Suprapubic skin (tissue), 4 donors: Measurements from ENCODE around the gene ARL13B. TPM values are rescaled to one million over a fixed set of nuclear protein-coding genes. Genes with fewer than 3 reads are reported as not detected.

ENCODE experiments used
- DNase-seq, 2 donors: peaks; one replicate each; pipeline ENCODE4 v3.0.0-alpha.2; 2019; ENCODE audit warnings: low spot score in 2 of 2
- H3K27ac ChIP-seq: fragments of 200-600 bp; sonication (generic); one replicate; pipeline ENCODE4 v1.5.1; 2019
- H3K27me3 ChIP-seq: fragments of 200-600 bp; sonication (generic); one replicate; pipeline ENCODE4 v1.5.1; 2019
- H3K36me3 ChIP-seq: fragments of 200-600 bp; sonication (generic); one replicate; pipeline ENCODE4 v1.5.1; 2019
- H3K4me1 ChIP-seq: fragments of 200-600 bp; sonication (generic); one replicate; pipeline ENCODE4 v1.5.1; 2019
- H3K4me3 ChIP-seq: fragments of 200-600 bp; sonication (generic); one replicate; pipeline ENCODE4 v1.5.1; 2019; ENCODE audit warnings: mild to moderate bottlenecking
- H3K9me3 ChIP-seq: fragments of 200-600 bp; sonication (generic); one replicate; pipeline ENCODE4 v1.5.1; 2019
- EP300 ChIP-seq: sonication (generic); formaldehyde crosslinking; IDR thresholded peaks from one replicate; pipeline ENCODE4 v1.6.1; 2017; ENCODE audit warnings: antibody characterized with exemption
- POLR2A ChIP-seq, 2 donors: fragments of 450-650 bp; IDR thresholded peaks; one replicate each; pipeline ENCODE4 v1.6.1; 2017; ENCODE audit warnings: antibody characterized with exemption in 2 of 2, mild to moderate bottlenecking in 2 of 2, moderate library complexity in 2 of 2
- POLR2AphosphoS5 ChIP-seq, 3 donors: sonication (generic); formaldehyde crosslinking; IDR thresholded peaks; one replicate each; pipeline ENCODE4 v1.6.1; 2017; ENCODE audit warnings: antibody characterized with exemption in 3 of 3
- WGBS: methylation state at CpG from one replicate; pipeline ENCODE4 v1.1.5; 2018; 5-methylcytosine and 5-hydroxymethylcytosine counted together
- total RNA-seq, 4 donors: library from RNA; depleted of rRNA; stranded (reverse); fragments of >200 nt; gene quantifications; one replicate each; pipeline ENCODE4 v1.1.0, GENCODE V29; 2016
- TF ChIP-seq, protein P1 (sequence below), 2 donors: fragments of 200-600 bp in 1 of 2; fragments of 450-650 bp in 1 of 2; sonication (generic) in 1 of 2; IDR thresholded peaks; one replicate each; pipeline ENCODE4 v1.5.1; 2016 to 2019; ENCODE audit warnings: antibody characterized with exemption in 2 of 2, mild to moderate bottlenecking in 1 of 2, moderate library complexity in 1 of 2

ARL13B gene
- total RNA-seq, 4 donors from 2014 or later = 5.7 to 8.2 (median 6.3) TPM

DNA sequence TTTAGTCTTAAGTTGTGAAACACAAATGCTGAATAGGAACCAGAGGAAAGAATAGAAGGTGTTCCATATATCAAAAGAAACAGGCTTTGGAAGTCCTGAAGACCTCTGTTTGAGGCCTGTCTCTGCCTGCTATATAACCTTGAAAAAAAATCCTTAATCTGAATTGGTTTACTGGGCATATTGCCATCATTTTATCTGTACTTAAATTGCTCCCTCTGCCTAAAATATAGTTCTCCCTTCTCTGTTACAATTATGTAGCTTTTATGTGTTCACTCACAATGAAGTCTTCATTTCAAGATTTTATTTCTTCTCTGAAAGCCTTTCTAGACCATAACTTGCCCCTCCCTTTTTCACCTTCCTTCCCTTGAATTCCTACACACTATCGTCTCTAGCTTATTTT lies 21.2 kb downstream of the ARL13B start:
- H3K27ac ChIP-seq = no peak overlapping the region
- TF ChIP-seq POLR2AphosphoS5 (IDR thresholded peaks at IDR 0.05) (no peak), POLR2A (IDR thresholded peaks at IDR 0.05) (no peak), EP300 (no peak)
- TF ChIP-seq, protein P1, sequence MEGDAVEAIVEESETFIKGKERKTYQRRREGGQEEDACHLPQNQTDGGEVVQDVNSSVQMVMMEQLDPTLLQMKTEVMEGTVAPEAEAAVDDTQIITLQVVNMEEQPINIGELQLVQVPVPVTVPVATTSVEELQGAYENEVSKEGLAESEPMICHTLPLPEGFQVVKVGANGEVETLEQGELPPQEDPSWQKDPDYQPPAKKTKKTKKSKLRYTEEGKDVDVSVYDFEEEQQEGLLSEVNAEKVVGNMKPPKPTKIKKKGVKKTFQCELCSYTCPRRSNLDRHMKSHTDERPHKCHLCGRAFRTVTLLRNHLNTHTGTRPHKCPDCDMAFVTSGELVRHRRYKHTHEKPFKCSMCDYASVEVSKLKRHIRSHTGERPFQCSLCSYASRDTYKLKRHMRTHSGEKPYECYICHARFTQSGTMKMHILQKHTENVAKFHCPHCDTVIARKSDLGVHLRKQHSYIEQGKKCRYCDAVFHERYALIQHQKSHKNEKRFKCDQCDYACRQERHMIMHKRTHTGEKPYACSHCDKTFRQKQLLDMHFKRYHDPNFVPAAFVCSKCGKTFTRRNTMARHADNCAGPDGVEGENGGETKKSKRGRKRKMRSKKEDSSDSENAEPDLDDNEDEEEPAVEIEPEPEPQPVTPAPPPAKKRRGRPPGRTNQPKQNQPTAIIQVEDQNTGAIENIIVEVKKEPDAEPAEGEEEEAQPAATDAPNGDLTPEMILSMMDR (IDR thresholded peaks at IDR 0.05) = no peak

DNA sequence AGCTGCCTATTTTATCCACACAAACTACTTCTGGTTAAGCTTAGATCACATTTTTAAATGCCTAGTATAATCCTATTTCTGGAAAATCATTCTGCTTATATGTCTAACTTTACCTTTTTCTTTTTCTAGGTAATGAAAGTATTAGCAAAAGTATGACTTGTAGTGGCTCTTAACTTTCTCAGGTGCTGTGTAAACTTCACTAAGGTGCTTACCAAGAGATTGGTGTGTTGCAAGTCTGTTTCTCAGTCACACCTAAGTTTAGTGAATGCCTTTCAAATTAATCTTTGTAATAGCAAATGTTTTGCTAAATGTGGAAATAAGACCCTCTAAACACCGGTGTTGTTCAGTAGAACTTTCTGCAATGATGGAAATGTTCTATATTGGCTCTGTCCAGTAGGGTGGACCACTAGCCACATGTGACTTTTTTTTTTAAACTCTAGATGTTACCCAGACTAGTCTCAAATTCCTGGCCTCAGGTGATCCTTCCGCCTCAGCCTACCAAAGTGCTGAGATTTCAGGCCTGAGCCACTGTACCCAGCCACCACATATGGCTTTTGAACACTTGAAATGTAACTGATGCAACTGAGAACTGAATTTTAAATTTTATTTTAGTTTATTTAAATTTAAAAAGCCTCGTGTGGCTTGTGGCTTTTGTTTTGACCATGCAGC lies 22.0 kb downstream of the ARL13B start:
- H3K27ac ChIP-seq = no peak overlapping the region
- H3K27me3 ChIP-seq = no peaks in the 10 kb centered on the region
- DNase-seq = no peak
- H3K4me3 ChIP-seq = no peak overlapping the region
- peaks cover 8% of the 10 kb centered on the region for H3K36me3 ChIP-seq
- no peaks in the 10 kb centered on the region for H3K9me3 ChIP-seq
- H3K4me1 ChIP-seq = no peaks in the 10 kb centered on the region
- TF ChIP-seq, protein P1 (IDR thresholded peaks at IDR 0.05) = peak in 1 of 2 donors; percentile 4
- TF ChIP-seq EP300 = no peak
- no peak for TF ChIP-seq POLR2A (IDR thresholded peaks at IDR 0.05)
- no peak for TF ChIP-seq POLR2AphosphoS5 (IDR thresholded peaks at IDR 0.05)
- 86% methylated on average over 3 of the region's 3 CpGs for WGBS

More for the DNA sequence above, 21.2 kb downstream of the ARL13B start:
- Histone ChIP-seq H3K36me3 (peaks cover 5% of the 10 kb centered on the region), H3K4me1 (no peaks in the 10 kb centered on the region), H3K4me3 (no peak overlapping the region), H3K27me3 (no peaks in the 10 kb centered on the region), H3K9me3 (no peaks in the 10 kb centered on the region)
- 67% methylated on average over 1 of the region's 1 CpG for WGBS
- no peak for DNase-seq

DNA sequence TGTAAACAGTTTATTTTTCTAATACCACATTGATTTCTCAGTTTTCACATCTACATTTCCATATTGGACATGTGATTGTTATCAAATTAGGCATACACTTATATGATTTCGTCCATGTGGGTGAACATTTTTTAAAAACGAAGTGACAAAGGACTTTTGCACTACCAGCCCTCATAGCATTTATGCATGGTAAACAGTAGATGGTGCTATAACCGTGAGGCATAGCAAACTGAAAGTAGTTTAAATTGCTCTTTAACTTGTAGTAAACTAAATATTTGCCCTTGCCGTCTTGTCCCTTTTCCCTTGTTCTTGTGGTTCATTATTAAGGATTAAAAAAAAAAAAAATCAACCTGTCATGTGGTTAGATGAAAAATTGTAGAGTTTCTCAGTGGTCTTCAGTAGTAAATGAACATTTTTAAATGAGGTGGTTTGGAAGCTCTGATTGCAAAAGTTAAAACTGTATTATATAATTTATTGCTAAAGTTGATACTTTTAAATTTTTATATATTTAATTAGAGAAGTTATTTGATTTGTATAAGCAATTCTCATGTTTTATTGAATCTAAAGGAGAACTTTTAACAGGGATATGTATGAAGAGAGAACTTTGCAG lies 24.5 kb downstream of the ARL13B start:
- Histone ChIP-seq H3K27me3 (no peaks in the 10 kb centered on the region), H3K27ac (no peak overlapping the region), H3K36me3 (peaks cover 3% of the 10 kb centered on the region), H3K4me1 (no peaks in the 10 kb centered on the region), H3K9me3 (no peaks in the 10 kb centered on the region), H3K4me3 (peak overlapping the region; percentile 30)
- no peak for TF ChIP-seq POLR2AphosphoS5 (IDR thresholded peaks at IDR 0.05)
- TF ChIP-seq, protein P1 (IDR thresholded peaks at IDR 0.05) = peak; percentile 35 to 69
- TF ChIP-seq EP300 = no peak
- no peak for TF ChIP-seq POLR2A (IDR thresholded peaks at IDR 0.05)
- no peak for DNase-seq
- WGBS = 2% methylated on average over 4 of the region's 4 CpGs

DNA sequence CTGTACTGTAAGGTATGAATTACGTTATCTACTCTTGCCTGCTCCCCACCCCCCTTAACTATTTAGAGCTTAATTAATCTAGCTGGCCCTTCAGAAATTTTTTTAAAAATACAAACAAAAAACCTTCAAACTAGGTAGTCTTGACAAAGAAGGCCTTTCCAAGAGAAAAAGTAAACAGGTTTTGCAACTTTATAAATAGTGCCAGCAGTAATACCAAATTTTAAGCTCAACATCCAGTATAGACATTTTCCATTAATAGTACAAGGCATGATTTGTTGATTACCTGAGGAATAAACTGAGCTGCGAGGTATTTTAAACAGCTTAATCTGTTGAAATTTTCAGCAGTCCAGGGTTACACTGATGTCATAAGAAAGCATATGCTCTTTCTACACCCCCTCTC lies 28.3 kb downstream of the ARL13B start:
- no peaks in the 10 kb centered on the region for H3K4me1 ChIP-seq
- peaks cover 3% of the 10 kb centered on the region for H3K36me3 ChIP-seq
- WGBS = 62% methylated on average over 2 of the region's 2 CpGs
- H3K9me3 ChIP-seq = no peaks in the 10 kb centered on the region
- no peak overlapping the region for H3K27ac ChIP-seq
- no peak overlapping the region for H3K4me3 ChIP-seq
- TF ChIP-seq POLR2A (IDR thresholded peaks at IDR 0.05) = no peak
- no peak for TF ChIP-seq EP300
- TF ChIP-seq, protein P1 (IDR thresholded peaks at IDR 0.05) = no peak
- TF ChIP-seq POLR2AphosphoS5 (IDR thresholded peaks at IDR 0.05) = no peak
- H3K27me3 ChIP-seq = no peaks in the 10 kb centered on the region
- DNase-seq = no peak

DNA sequence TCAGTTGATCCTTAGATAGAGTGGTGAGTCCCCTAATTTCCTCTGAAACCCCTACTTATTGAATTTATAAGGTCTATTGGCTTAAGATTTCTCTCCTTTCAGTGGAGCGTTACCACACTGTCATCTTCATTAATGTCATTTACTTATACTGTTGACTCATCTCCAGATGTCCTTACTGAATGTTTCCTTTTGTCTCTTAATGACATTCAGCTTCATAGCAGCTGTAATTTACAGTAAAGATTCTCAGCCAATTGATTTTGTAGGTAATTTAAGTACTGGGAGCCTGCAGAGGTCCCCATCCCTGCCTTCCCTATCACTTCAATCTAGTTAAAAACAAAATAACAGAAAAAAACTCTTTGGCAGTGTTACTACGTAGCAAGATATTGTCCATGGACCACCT lies 29.7 kb downstream of the ARL13B start:
- Histone ChIP-seq H3K4me1 (no peaks in the 10 kb centered on the region), H3K4me3 (no peak overlapping the region), H3K27ac (no peak overlapping the region), H3K27me3 (no peaks in the 10 kb centered on the region), H3K36me3 (peaks cover 3% of the 10 kb centered on the region), H3K9me3 (no peaks in the 10 kb centered on the region)
- TF ChIP-seq EP300 (no peak), POLR2A (IDR thresholded peaks at IDR 0.05) (no peak)
- WGBS = 85% methylated on average over 2 of the region's 2 CpGs
- DNase-seq = no peak
